K562 (cell line): Measurements from ENCODE around the gene ROBO3. TPM values are rescaled to one million over a fixed set of nuclear protein-coding genes. Genes with fewer than 3 reads are reported as not detected.

Experiments used
- BRF1 ChIP-seq: IDR thresholded peaks from 3 replicates; pipeline ENCODE4 v1.6.1; 2011; ENCODE audit warnings: borderline replicate concordance, mild to moderate bottlenecking; ENCODE audit not compliant: insufficient read length; ENCODE audit errors: extremely low read depth
- CCAR2 ChIP-seq: fragments of 200-400 bp; formaldehyde crosslinking; IDR thresholded peaks from 2 replicates; pipeline ENCODE4 v1.6.1; 2017; ENCODE audit warnings: mild to moderate bottlenecking, low read depth, low read length
- GABPA ChIP-seq: fragments of 200-800 bp; sonication (Bioruptor generic); conservative IDR thresholded peaks from 2 replicates; pipeline ENCODE4 v1.6.1; 2016; ENCODE audit warnings: low read depth, missing genetic modification characterization, missing compliant biosample characterization
- NCOA1 ChIP-seq: fragments of 450-650 bp; IDR thresholded peaks from 2 replicates; pipeline ENCODE4 v1.6.1; 2016; ENCODE audit warnings: low read depth
- NCOA6 ChIP-seq: fragments of 450-650 bp; IDR thresholded peaks from 2 replicates; pipeline ENCODE4 v1.6.1; 2017; ENCODE audit warnings: mild to moderate bottlenecking
- PTRF ChIP-seq: fragments of 450-650 bp; IDR thresholded peaks from 2 replicates; pipeline ENCODE4 v1.6.1; 2016; ENCODE audit warnings: mild to moderate bottlenecking, missing genetic modification characterization, missing compliant biosample characterization
- RNF2 ChIP-seq: sonication (generic); IDR thresholded peaks from 2 replicates; pipeline ENCODE4 v1.6.1; 2016
- polyA plus RNA-seq, 8 experiments: library from polyadenylated mRNA; depleted of rRNA in 4 of 8; stranded (reverse) in 5 of 8; unstranded in 3 of 8; fragments of >200 nt; fragmentation: Nextera tagmentation in 2 of 8; fragmentation: Illumina TruSeq in 1 of 8; extraction: Ambion mirVana in 2 of 8; extraction: Trizol in 1 of 8; gene quantifications; 2 replicates each; pipeline versions ENCODE4 v1.2.1 to v1.2.3, GENCODE V29; 2011 to 2014; ENCODE audit warnings: inconsistent platforms in 1 of 8, missing spikeins in 1 of 8
- total RNA-seq, 7 experiments: library from RNA; depleted of rRNA in 6 of 7; stranded (reverse); fragments of >200 nt in 6 of 7; fragmentation: Illumina TruSeq in 2 of 7; extraction: Trizol in 2 of 7; gene quantifications; 2 replicates each; pipeline versions ENCODE4 v1.2.1 to v1.2.3, GENCODE V29; 2011 to 2021; ENCODE audit warnings: low replicate concordance in 1 of 7
- TF ChIP-seq, protein P1 (sequence below): fragments of 450-650 bp; IDR thresholded peaks from 2 replicates; pipeline ENCODE4 v1.6.1; 2016; ENCODE audit warnings: missing biosample characterization, missing genetic modification characterization
- TF ChIP-seq, protein P2 (sequence below), 2 experiments: fragments of 450-650 bp; formaldehyde crosslinking in 1 of 2; IDR thresholded peaks; 2 replicates each; pipeline versions ENCODE4 v1.4.0 to v1.6.1; 2014 to 2020; ENCODE audit warnings: mild to moderate bottlenecking in 2 of 2, borderline replicate concordance in 1 of 2, low read depth in 1 of 2

The ROBO3 gene
- total and polyA plus RNA-seq, 9 of the 15 experiments (the other 6 are each of a cell fraction or from before 2014, with no cell fraction given), result 0.29 to 1.4 (median 0.97) TPM; not detected in 2

DNA sequence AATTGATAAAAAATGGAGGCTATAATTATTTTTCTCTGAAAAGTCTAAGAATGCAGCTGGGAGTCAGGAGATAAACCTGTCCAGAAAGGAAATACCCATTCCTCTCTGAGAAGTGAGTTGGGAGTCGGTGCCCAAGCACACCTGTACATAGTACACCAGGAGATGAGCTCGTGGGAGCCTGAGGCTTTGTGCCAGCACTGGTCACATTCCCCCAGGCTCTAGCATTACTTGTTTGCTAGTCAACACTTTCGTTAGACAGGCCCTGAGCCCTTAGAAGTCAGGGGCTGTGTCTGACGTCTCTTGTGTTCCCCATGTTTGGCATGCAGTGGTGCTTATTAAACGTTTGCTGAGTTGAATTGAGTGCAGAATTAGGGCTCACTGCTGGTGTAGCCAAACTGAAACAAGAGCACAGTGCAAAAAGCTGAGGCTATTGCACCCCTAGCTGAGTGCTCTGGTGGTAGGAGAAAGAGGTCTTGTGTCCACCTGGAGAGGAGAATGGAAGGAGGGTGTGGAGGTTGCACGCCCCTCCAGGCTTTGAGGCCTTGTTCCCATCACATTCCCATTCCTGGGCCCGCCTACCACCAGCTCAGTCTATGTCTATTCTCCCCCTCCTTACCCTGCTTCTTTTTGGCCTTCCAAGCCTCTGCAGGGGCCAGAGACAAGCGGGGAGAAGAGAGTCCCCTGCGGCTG is 25.6 kb downstream of the ROBO3 start (continued):
- TF ChIP-seq, protein P1, sequence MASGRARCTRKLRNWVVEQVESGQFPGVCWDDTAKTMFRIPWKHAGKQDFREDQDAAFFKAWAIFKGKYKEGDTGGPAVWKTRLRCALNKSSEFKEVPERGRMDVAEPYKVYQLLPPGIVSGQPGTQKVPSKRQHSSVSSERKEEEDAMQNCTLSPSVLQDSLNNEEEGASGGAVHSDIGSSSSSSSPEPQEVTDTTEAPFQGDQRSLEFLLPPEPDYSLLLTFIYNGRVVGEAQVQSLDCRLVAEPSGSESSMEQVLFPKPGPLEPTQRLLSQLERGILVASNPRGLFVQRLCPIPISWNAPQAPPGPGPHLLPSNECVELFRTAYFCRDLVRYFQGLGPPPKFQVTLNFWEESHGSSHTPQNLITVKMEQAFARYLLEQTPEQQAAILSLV (tag), result no peak
- TF ChIP-seq PTRF (tag) (no peak), CCAR2 (no peak), NCOA6 (no peak), BRF1 (no peak), NCOA1 (no peak), GABPA (tag) (no peak), RNF2 (no peak)
- TF ChIP-seq, protein P2, sequence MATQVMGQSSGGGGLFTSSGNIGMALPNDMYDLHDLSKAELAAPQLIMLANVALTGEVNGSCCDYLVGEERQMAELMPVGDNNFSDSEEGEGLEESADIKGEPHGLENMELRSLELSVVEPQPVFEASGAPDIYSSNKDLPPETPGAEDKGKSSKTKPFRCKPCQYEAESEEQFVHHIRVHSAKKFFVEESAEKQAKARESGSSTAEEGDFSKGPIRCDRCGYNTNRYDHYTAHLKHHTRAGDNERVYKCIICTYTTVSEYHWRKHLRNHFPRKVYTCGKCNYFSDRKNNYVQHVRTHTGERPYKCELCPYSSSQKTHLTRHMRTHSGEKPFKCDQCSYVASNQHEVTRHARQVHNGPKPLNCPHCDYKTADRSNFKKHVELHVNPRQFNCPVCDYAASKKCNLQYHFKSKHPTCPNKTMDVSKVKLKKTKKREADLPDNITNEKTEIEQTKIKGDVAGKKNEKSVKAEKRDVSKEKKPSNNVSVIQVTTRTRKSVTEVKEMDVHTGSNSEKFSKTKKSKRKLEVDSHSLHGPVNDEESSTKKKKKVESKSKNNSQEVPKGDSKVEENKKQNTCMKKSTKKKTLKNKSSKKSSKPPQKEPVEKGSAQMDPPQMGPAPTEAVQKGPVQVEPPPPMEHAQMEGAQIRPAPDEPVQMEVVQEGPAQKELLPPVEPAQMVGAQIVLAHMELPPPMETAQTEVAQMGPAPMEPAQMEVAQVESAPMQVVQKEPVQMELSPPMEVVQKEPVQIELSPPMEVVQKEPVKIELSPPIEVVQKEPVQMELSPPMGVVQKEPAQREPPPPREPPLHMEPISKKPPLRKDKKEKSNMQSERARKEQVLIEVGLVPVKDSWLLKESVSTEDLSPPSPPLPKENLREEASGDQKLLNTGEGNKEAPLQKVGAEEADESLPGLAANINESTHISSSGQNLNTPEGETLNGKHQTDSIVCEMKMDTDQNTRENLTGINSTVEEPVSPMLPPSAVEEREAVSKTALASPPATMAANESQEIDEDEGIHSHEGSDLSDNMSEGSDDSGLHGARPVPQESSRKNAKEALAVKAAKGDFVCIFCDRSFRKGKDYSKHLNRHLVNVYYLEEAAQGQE (IDR thresholded peaks at IDR 0.05; ENCODE audit: borderline replicate concordance), result no peak
- TF ChIP-seq, protein P2 (CRISPR knock-in tag; IDR thresholded peaks at IDR 0.05; ENCODE audit: low read depth), result no peak
